A549 (cell line): ENCODE data around the gene FAM216B.

Source experiments
- GATA3 ChIP-seq: IDR thresholded peaks from 2 replicates; pipeline ENCODE4 v1.6.1; 2012; ENCODE audit warnings: borderline replicate concordance
- JUN ChIP-seq, 2 experiments: fragments of >200 bp; sonication (Bioruptor Twin); formaldehyde crosslinking; IDR thresholded peaks; 2 replicates in 1 of 2; 3 replicates in 1 of 2; pipeline ENCODE4 v1.6.1; 2016 to 2017
- JUNB ChIP-seq: fragments of >200 bp; sonication (Bioruptor Twin); formaldehyde crosslinking; IDR thresholded peaks from 2 replicates; pipeline ENCODE4 v1.6.1; 2016
- POLR2A ChIP-seq: IDR thresholded peaks from 2 replicates; pipeline ENCODE4 v1.6.1; 2012; ENCODE audit warnings: mild to moderate bottlenecking, low read length
- RFX5 ChIP-seq: fragments of 450-650 bp; IDR thresholded peaks from 2 replicates; pipeline ENCODE4 v1.7.1; 2014; ENCODE audit warnings: antibody characterized with exemption, mild to moderate bottlenecking, moderate library complexity
- TF ChIP-seq, protein P1 (sequence below): fragments of >200 bp; sonication (Bioruptor Twin); formaldehyde crosslinking; IDR thresholded peaks from 3 replicates; pipeline ENCODE4 v1.5.1; 2016
- TF ChIP-seq, protein P2 (sequence below): fragments of 200-600 bp; sonication (generic); IDR thresholded peaks from 2 replicates; pipeline ENCODE4 v1.6.1; 2016; ENCODE audit warnings: antibody characterized with exemption, mild to moderate bottlenecking, moderate library complexity

DNA sequence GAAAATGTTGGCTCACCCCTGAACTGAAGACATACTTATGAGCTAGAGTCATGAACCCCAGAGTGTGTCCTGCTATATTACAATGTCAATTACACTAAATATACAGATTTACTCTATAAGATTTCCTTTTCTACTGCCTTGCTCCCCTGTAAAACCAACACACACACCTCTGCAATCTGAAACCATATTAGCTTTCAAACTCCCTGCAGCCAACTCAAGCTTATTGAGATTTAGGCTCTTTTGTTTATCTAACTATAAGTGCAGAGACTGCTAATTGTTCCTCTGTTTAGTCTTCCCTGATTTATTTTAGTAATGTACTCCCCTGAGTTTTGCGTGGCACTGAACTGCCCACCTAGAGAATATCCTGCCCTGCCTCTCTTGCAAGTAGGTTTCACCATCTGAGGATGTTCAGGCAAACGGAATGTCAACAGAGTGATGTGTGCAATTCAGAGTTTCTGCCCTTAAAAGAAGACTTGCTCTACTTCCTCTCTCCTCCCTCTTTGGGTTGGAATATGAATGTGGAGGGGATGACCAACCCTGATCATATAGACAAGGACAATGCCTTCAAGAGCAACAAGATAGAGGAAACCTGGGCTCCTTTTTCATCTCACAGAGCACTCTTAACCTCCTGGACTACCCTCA, 22.3 kb downstream of the FAM216B start:
- TF ChIP-seq, protein P1, sequence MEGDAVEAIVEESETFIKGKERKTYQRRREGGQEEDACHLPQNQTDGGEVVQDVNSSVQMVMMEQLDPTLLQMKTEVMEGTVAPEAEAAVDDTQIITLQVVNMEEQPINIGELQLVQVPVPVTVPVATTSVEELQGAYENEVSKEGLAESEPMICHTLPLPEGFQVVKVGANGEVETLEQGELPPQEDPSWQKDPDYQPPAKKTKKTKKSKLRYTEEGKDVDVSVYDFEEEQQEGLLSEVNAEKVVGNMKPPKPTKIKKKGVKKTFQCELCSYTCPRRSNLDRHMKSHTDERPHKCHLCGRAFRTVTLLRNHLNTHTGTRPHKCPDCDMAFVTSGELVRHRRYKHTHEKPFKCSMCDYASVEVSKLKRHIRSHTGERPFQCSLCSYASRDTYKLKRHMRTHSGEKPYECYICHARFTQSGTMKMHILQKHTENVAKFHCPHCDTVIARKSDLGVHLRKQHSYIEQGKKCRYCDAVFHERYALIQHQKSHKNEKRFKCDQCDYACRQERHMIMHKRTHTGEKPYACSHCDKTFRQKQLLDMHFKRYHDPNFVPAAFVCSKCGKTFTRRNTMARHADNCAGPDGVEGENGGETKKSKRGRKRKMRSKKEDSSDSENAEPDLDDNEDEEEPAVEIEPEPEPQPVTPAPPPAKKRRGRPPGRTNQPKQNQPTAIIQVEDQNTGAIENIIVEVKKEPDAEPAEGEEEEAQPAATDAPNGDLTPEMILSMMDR = no peak
- no peak for TF ChIP-seq JUN (IDR thresholded peaks at IDR 0.05)
- TF ChIP-seq RFX5 = no peak
- TF ChIP-seq POLR2A = no peak
- TF ChIP-seq JUNB = no peak
- TF ChIP-seq, protein P2, sequence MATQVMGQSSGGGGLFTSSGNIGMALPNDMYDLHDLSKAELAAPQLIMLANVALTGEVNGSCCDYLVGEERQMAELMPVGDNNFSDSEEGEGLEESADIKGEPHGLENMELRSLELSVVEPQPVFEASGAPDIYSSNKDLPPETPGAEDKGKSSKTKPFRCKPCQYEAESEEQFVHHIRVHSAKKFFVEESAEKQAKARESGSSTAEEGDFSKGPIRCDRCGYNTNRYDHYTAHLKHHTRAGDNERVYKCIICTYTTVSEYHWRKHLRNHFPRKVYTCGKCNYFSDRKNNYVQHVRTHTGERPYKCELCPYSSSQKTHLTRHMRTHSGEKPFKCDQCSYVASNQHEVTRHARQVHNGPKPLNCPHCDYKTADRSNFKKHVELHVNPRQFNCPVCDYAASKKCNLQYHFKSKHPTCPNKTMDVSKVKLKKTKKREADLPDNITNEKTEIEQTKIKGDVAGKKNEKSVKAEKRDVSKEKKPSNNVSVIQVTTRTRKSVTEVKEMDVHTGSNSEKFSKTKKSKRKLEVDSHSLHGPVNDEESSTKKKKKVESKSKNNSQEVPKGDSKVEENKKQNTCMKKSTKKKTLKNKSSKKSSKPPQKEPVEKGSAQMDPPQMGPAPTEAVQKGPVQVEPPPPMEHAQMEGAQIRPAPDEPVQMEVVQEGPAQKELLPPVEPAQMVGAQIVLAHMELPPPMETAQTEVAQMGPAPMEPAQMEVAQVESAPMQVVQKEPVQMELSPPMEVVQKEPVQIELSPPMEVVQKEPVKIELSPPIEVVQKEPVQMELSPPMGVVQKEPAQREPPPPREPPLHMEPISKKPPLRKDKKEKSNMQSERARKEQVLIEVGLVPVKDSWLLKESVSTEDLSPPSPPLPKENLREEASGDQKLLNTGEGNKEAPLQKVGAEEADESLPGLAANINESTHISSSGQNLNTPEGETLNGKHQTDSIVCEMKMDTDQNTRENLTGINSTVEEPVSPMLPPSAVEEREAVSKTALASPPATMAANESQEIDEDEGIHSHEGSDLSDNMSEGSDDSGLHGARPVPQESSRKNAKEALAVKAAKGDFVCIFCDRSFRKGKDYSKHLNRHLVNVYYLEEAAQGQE = no peak
- no peak for TF ChIP-seq GATA3
